Panc1 (cell line): ENCODE measurements around the gene CHD6. TPM values are rescaled to one million over a fixed set of nuclear protein-coding genes. Genes with fewer than 3 reads are reported as not detected.

Source experiments
- ATAC-seq: fragments of 200-7000 bp; cut with Tn5 transposase; 2 replicates; pipeline ENCODE4 v1.9.1; 2020; ENCODE audit warnings: mild to moderate bottlenecking, moderate library complexity
- BruUV-seq: library from RNA; stranded (reverse); fragments of 400-500 nt; replicated peaks from 2 replicates; lab custom pipeline; 2021; lab: Mats Ljungman, UMichigan
- CTCF ChIA-PET: fragments of 300-600 bp; sonication (Branson Sonifier 250); formaldehyde crosslinking; loops from one replicate; lab custom pipeline; 2022; ENCODE audit warnings: antibody characterized with exemption; lab: Charles Lee
- POLR2A ChIA-PET: fragments of 300-600 bp; sonication (Branson Sonifier 250); formaldehyde crosslinking; loops from one replicate; lab custom pipeline; 2022; ENCODE audit warnings: antibody characterized with exemption; lab: Charles Lee
- DNase-seq: peaks from one replicate; pipeline ENCODE4 v3.0.0-alpha.2; 2010; ENCODE audit warnings: low read depth, low spot score
- H3K27ac ChIP-seq: 2 replicates; pipeline ENCODE4 v1.5.1; 2011; ENCODE audit warnings: mild to moderate bottlenecking, low read length, inconsistent platforms
- H3K27me3 ChIP-seq: fragments of 200-500 bp; sonication (Bioruptor generic); 2 replicates; pipeline ENCODE4 v1.6.0; 2014; ENCODE audit warnings: low read length, inconsistent platforms; ENCODE audit not compliant: control insufficient read depth, insufficient read depth
- H3K36me3 ChIP-seq: fragments of 200-500 bp; sonication (Bioruptor generic); 2 replicates; pipeline ENCODE4 v1.5.1; 2014; ENCODE audit warnings: inconsistent platforms, mild to moderate bottlenecking, low read length, moderate library complexity; ENCODE audit not compliant: control insufficient read depth, insufficient read depth
- H3K4me1 ChIP-seq: 2 replicates; pipeline ENCODE4 v1.5.1; 2011; ENCODE audit warnings: inconsistent platforms, mild to moderate bottlenecking, low read length, moderate library complexity; ENCODE audit not compliant: control insufficient read depth, insufficient read depth
- H3K4me3 ChIP-seq, 2 experiments: 2 replicates each; pipeline ENCODE4 v1.5.1; 2011 to 2012; ENCODE audit warnings: low read depth in 2 of 2, low read length in 2 of 2, mild to moderate bottlenecking in 2 of 2, inconsistent platforms in 1 of 2, moderate library complexity in 1 of 2
- H3K9me3 ChIP-seq: fragments of 200-500 bp; sonication (Bioruptor generic); 2 replicates; pipeline ENCODE4 v1.5.1; 2014; ENCODE audit warnings: low read depth, mild to moderate bottlenecking, inconsistent platforms, low read length, moderate library complexity; ENCODE audit not compliant: control insufficient read depth, insufficient read depth
- POLR2AphosphoS5 ChIP-seq: IDR thresholded peaks from 2 replicates; pipeline ENCODE4 v1.6.1; 2012; ENCODE audit warnings: mild to moderate bottlenecking, low read depth, low read length, moderate library complexity
- SIN3A ChIP-seq: IDR thresholded peaks from 2 replicates; pipeline ENCODE4 v1.6.1; 2012; ENCODE audit warnings: low read depth, mild to moderate bottlenecking, low read length, moderate library complexity, borderline replicate concordance; ENCODE audit not compliant: insufficient read depth
- TCF7L2 ChIP-seq: IDR thresholded peaks from 2 replicates; pipeline ENCODE4 v1.6.1; 2011; ENCODE audit warnings: mild to moderate bottlenecking, low read depth, low read length, inconsistent platforms
- in situ Hi-C: cut with HindIII; loops from 2 replicates; pipeline ENCODE4 v1.10.0; 2016; ENCODE audit warnings: low sequenced_read_pairs, low pct_unique_long_range_greater_than_20kb
- intact Hi-C: fragments of 100-400 bp; cut with micrococcal nuclease; formaldehyde crosslinking; loops from one replicate; pipeline ENCODE4 v1.10.0; 2022; ENCODE audit not compliant: unreplicated experiment
- total RNA-seq: library from RNA; stranded (reverse); gene quantifications from one replicate; pipeline ENCODE4 v1.2.1, GENCODE V29; 2021; ENCODE audit not compliant: unreplicated experiment
- TF ChIP-seq, protein P1 (sequence below), 2 experiments: IDR thresholded peaks; 2 replicates each; pipeline ENCODE4 v1.6.1; 2011 to 2012; ENCODE audit warnings: low read depth in 2 of 2, control low read depth in 1 of 2, low read length in 1 of 2, mild to moderate bottlenecking in 1 of 2, moderate library complexity in 1 of 2; ENCODE audit not compliant: insufficient read depth in 1 of 2
- TF ChIP-seq, protein P2 (sequence below): fragments of 450-650 bp; IDR thresholded peaks from 2 replicates; pipeline ENCODE4 v1.5.1; 2017; ENCODE audit warnings: mild to moderate bottlenecking

Gene CHD6
- total RNA-seq, 1 experiment from 2014 or later: 21.3 TPM

DNA sequence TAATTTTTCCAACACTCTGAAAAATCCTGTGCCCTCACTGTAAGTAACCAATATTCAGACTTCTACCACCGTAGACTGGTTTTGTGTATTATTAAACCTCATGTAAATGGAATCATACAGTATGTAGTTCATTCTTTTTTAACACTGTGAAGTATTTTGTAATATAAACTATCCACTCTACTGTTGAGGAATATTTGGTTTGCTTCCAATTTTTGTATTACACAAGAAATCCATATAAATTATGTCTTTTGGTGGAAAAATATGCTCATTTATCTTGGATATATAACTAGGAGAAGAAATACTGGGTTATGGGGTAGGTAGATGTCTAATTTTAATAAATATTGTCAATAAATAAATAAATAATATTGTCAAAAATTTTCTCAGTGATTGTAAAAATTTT is 116.8 kb downstream of the CHD6 start:
- POLR2A ChIA-PET: no interaction called here
- no peak for TF ChIP-seq POLR2AphosphoS5
- TF ChIP-seq SIN3A: no peak
- no peak for TF ChIP-seq TCF7L2
- TF ChIP-seq, protein P1, sequence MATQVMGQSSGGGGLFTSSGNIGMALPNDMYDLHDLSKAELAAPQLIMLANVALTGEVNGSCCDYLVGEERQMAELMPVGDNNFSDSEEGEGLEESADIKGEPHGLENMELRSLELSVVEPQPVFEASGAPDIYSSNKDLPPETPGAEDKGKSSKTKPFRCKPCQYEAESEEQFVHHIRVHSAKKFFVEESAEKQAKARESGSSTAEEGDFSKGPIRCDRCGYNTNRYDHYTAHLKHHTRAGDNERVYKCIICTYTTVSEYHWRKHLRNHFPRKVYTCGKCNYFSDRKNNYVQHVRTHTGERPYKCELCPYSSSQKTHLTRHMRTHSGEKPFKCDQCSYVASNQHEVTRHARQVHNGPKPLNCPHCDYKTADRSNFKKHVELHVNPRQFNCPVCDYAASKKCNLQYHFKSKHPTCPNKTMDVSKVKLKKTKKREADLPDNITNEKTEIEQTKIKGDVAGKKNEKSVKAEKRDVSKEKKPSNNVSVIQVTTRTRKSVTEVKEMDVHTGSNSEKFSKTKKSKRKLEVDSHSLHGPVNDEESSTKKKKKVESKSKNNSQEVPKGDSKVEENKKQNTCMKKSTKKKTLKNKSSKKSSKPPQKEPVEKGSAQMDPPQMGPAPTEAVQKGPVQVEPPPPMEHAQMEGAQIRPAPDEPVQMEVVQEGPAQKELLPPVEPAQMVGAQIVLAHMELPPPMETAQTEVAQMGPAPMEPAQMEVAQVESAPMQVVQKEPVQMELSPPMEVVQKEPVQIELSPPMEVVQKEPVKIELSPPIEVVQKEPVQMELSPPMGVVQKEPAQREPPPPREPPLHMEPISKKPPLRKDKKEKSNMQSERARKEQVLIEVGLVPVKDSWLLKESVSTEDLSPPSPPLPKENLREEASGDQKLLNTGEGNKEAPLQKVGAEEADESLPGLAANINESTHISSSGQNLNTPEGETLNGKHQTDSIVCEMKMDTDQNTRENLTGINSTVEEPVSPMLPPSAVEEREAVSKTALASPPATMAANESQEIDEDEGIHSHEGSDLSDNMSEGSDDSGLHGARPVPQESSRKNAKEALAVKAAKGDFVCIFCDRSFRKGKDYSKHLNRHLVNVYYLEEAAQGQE (IDR thresholded peaks at IDR 0.05; ENCODE audit: insufficient read depth in 1 of 2, low read depth in 2 of 2, low read length in 1 of 2): no peak
- TF ChIP-seq, protein P2, sequence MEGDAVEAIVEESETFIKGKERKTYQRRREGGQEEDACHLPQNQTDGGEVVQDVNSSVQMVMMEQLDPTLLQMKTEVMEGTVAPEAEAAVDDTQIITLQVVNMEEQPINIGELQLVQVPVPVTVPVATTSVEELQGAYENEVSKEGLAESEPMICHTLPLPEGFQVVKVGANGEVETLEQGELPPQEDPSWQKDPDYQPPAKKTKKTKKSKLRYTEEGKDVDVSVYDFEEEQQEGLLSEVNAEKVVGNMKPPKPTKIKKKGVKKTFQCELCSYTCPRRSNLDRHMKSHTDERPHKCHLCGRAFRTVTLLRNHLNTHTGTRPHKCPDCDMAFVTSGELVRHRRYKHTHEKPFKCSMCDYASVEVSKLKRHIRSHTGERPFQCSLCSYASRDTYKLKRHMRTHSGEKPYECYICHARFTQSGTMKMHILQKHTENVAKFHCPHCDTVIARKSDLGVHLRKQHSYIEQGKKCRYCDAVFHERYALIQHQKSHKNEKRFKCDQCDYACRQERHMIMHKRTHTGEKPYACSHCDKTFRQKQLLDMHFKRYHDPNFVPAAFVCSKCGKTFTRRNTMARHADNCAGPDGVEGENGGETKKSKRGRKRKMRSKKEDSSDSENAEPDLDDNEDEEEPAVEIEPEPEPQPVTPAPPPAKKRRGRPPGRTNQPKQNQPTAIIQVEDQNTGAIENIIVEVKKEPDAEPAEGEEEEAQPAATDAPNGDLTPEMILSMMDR: no peak
- CTCF ChIA-PET: no interaction called here
- no peaks in the 10 kb centered on the region for H3K9me3 ChIP-seq
- no peak for ATAC-seq
- BruUV-seq: no TSS peak
- no peak for DNase-seq
- intact Hi-C loops: no loop called here
- H3K36me3 ChIP-seq: no peaks in the 10 kb centered on the region
- H3K27ac ChIP-seq: no peak overlapping the region
- no peaks in the 10 kb centered on the region for H3K27me3 ChIP-seq
- H3K4me3 ChIP-seq: no peak overlapping the region
- in situ Hi-C loops: no loop called here
- H3K4me1 ChIP-seq: no peaks in the 10 kb centered on the region

DNA sequence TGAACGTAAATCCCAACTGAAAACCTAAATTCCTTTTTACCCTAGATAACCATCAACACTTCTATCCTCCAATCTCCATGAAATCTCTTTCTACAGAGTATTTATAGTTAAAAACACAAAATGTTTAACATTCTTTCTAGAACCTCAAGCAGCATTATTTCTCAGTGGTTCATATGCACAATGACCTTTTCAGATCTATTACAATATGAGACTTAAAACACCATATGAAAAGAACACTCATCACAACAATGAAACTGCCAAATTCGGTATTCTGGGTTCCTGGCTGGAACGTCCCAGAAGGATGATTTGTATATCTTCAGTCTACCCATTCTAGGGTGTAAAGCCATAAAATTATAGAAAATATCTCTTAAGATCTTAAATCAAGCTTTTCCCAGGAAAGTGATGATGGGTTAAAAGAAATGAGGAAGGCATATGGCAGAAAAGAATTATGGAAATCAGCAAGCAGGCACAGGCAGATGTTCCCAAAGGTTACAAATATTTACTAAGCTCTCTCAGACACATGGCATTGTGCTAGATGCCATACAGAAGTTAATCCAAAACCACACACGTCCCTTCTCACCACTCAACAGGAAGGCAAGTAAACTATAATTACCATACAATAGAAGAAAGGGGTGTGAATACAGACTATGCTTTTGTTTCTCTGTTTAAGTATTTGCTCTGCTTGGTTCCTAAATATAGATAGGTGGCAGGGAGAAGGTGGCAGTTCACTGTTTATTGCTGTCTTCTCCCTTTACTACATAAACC is 118.0 kb downstream of the CHD6 start:
- Histone ChIP-seq H3K27me3 (no peaks in the 10 kb centered on the region), H3K27ac (no peak overlapping the region), H3K4me1 (no peaks in the 10 kb centered on the region), H3K4me3 (no peak overlapping the region), H3K36me3 (no peaks in the 10 kb centered on the region), H3K9me3 (no peaks in the 10 kb centered on the region)
- in situ Hi-C loops: no loop called here
- ATAC-seq (no peak), DNase-seq (no peak)
- TF ChIP-seq SIN3A (no peak), TCF7L2 (no peak), POLR2AphosphoS5 (no peak)
- TF ChIP-seq, protein P2: no peak
- TF ChIP-seq, protein P1 (IDR thresholded peaks at IDR 0.05; ENCODE audit: insufficient read depth in 1 of 2, low read depth in 2 of 2, low read length in 1 of 2): no peak
- CTCF ChIA-PET: no interaction called here
- no TSS peak for BruUV-seq
- intact Hi-C loops: no loop called here
- POLR2A ChIA-PET: no interaction called here
